Hematopoietic multipotent progenitor cell (in vitro differentiated cells): Measurements from ENCODE around the gene TENM4. TPM values are rescaled to one million over a fixed set of nuclear protein-coding genes. Genes with fewer than 3 reads are reported as not detected.

Experiments used
- DNase-seq, 3 donors: peaks; one replicate each; pipeline ENCODE4 v3.0.0-alpha.2; 2011 to 2015; ENCODE audit warnings: low read depth in 2 of 3, low spot score in 2 of 3
- total RNA-seq: library from RNA; depleted of rRNA; stranded (reverse); fragments of >200 nt; gene quantifications from one replicate; pipeline ENCODE4 v1.2.3, GENCODE V29; 2012

TENM4 gene
- total RNA-seq, 1 donor, result under 0.01 TPM

- DNase-seq, result no peak
Observed at GRCh38 chr11:78704811-78705210, 736.0 kb downstream of the TENM4 start.

GRCh38 chr11:78699609-78700135 is 741.2 kb downstream of the TENM4 start:
- no peak for DNase-seq

GRCh38 chr11:78698612-78699011 is 742.2 kb downstream of the TENM4 start:
- no peak for DNase-seq

GRCh38 chr11:78696177-78696576 is 744.7 kb downstream of the TENM4 start:
- DNase-seq, result no peak

GRCh38 chr11:78694152-78694551 is 746.7 kb downstream of the TENM4 start:
- DNase-seq, result no peak

GRCh38 chr11:78691215-78691614 is 749.6 kb downstream of the TENM4 start:
- no peak for DNase-seq

GRCh38 chr11:78690352-78690987 is 750.4 kb downstream of the TENM4 start:
- no peak for DNase-seq

- no peak for DNase-seq
Observed at GRCh38 chr11:78689585-78690153, 751.2 kb downstream of the TENM4 start.

GRCh38 chr11:78689101-78689500 is 751.7 kb downstream of the TENM4 start:
- no peak for DNase-seq

- no peak for DNase-seq
Observed at GRCh38 chr11:78688460-78688859, 752.4 kb downstream of the TENM4 start.

- no peak for DNase-seq
Observed at GRCh38 chr11:78685156-78685555, 755.7 kb downstream of the TENM4 start.

- DNase-seq, result no peak
Observed at GRCh38 chr11:78684377-78684776, 756.5 kb downstream of the TENM4 start.

GRCh38 chr11:78683774-78684173 is 757.1 kb downstream of the TENM4 start:
- DNase-seq, result no peak

- DNase-seq, result no peak
Observed at GRCh38 chr11:78676026-78676557, 764.7 kb downstream of the TENM4 start.

- no peak for DNase-seq
Observed at GRCh38 chr11:78672850-78673620, 767.8 kb downstream of the TENM4 start.

GRCh38 chr11:78669249-78669648 is 771.6 kb downstream of the TENM4 start:
- DNase-seq, result no peak

- DNase-seq, result no peak
Observed at GRCh38 chr11:78667461-78667860, 773.4 kb downstream of the TENM4 start.

- no peak for DNase-seq
Observed at GRCh38 chr11:78666675-78667160, 774.1 kb downstream of the TENM4 start.

- no peak for DNase-seq
Observed at GRCh38 chr11:78664636-78665035, 776.2 kb downstream of the TENM4 start.

GRCh38 chr11:78662811-78663210 is 778.0 kb downstream of the TENM4 start:
- no peak for DNase-seq

GRCh38 chr11:78660471-78660870 is 780.4 kb downstream of the TENM4 start:
- no peak for DNase-seq
